Measurements from ENCODE around the gene SUMF2.
"Not testable (repeated sequence)": the region's sequence is repeated elsewhere in the genome, so short reads cannot be mapped to it uniquely, and the experiment has no call there.

SUMF2 gene

DNA sequence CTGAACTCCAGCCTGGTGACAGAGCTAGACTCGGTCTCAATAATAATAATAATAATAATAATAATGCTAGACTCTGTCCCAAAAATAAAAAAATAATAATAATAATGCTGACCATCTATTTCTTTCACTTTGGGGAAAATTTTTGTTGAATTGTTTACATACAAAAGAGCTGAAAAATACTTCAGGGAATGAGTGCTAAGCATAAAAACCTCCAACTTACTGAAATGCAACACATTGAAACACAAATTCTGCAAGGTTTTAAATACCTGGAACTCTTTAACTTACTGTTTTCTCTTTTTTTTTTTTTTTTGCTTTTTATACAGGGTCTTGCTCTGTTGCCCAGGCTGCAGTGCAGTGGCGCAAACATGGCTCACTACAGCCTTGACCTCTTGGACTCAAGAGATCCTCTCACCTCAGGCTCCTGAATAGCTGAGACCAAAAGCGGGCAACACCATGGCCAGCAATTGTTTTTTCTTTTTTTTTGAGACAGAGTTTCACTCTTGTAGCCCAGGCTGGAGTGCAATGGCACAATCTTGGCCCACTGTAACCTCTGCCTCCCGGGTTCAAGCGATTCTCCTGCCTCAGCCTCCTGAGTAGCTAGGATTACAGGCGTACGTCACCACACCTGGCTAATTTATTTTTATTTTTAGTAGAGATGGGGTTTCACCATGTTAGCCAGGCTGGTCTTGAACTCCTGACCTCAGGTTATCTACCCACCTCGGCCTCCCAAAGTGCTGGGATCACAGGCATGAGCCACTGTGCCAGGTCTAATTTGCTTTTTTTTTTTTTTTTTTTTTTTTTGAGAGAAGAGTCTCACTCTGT, 34.3 kb downstream of the SUMF2 start:
- not testable (repeated sequence) for H3K27me3 Mint-ChIP-seq; H3K4me3 Mint-ChIP-seq; DNase-seq (ENCODE audit: low spot score in 2 of 2); ATAC-seq (replicated peaks; ENCODE audit: extremely low read depth, poor library complexity, severe bottlenecking); H3K9me3 Mint-ChIP-seq; H3K27ac Mint-ChIP-seq (ENCODE audit: low read depth); H3K4me1 Mint-ChIP-seq
- H3K36me3 Mint-ChIP-seq (ENCODE audit: insufficient read depth) = peaks cover 45% of the 10 kb centered on the region

GRCh38 chr7:56099653-56100052, 35.6 kb downstream of the SUMF2 start:
- no peaks in the 10 kb centered on the region for H3K9me3 Mint-ChIP-seq
- peaks cover 5% of the 10 kb centered on the region for H3K4me1 Mint-ChIP-seq
- H3K36me3 Mint-ChIP-seq (ENCODE audit: insufficient read depth) = peaks cover 50% of the 10 kb centered on the region
- no peak overlapping the region for H3K4me3 Mint-ChIP-seq
- no peak overlapping the region for H3K27ac Mint-ChIP-seq (ENCODE audit: low read depth)
- ATAC-seq (replicated peaks; ENCODE audit: extremely low read depth, poor library complexity, severe bottlenecking) (no peak), DNase-seq (ENCODE audit: low spot score in 2 of 2) (no peak)
- no peaks in the 10 kb centered on the region for H3K27me3 Mint-ChIP-seq

GRCh38 chr7:56104138-56104537, 40.1 kb downstream of the SUMF2 start:
- Mint-ChIP-seq H3K36me3 (ENCODE audit: insufficient read depth) (peaks cover 56% of the 10 kb centered on the region), H3K4me3 (peak overlapping the region; percentile 14), H3K4me1 (peaks cover 27% of the 10 kb centered on the region)
- not testable (repeated sequence) for ATAC-seq (replicated peaks; ENCODE audit: extremely low read depth, poor library complexity, severe bottlenecking); DNase-seq (ENCODE audit: low spot score in 2 of 2); H3K27me3 Mint-ChIP-seq; H3K27ac Mint-ChIP-seq (ENCODE audit: low read depth); H3K9me3 Mint-ChIP-seq

DNA sequence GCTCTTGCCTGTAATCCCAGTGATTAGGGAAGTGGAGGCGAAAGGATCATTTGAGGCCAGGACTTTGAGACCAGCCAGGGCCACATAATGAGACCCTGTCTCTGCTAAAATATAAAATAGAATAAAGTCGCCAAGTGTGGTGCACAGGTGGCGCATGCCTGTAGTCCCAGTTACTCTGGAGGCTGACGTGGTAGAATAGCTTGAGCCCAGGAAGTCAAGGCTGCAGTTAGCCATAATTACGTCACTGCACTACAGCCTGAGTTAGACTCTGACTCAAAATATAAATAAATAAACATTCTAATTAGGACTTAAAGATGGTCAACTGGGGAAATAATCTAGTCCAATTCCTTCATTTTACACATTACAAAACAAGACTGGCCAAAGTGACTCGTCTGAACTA, 41.4 kb downstream of the SUMF2 start:
- Mint-ChIP-seq H3K9me3 (no peaks in the 10 kb centered on the region), H3K36me3 (ENCODE audit: insufficient read depth) (peaks cover 42% of the 10 kb centered on the region), H3K4me1 (peaks cover 27% of the 10 kb centered on the region), H3K27ac (ENCODE audit: low read depth) (peak overlapping the region; percentile 98), H3K27me3 (no peaks in the 10 kb centered on the region), H3K4me3 (peak overlapping the region; percentile 99)
- ATAC-seq (replicated peaks; ENCODE audit: extremely low read depth, poor library complexity, severe bottlenecking) (peak; percentile 34), DNase-seq (ENCODE audit: low spot score in 2 of 2) (no peak)

DNA sequence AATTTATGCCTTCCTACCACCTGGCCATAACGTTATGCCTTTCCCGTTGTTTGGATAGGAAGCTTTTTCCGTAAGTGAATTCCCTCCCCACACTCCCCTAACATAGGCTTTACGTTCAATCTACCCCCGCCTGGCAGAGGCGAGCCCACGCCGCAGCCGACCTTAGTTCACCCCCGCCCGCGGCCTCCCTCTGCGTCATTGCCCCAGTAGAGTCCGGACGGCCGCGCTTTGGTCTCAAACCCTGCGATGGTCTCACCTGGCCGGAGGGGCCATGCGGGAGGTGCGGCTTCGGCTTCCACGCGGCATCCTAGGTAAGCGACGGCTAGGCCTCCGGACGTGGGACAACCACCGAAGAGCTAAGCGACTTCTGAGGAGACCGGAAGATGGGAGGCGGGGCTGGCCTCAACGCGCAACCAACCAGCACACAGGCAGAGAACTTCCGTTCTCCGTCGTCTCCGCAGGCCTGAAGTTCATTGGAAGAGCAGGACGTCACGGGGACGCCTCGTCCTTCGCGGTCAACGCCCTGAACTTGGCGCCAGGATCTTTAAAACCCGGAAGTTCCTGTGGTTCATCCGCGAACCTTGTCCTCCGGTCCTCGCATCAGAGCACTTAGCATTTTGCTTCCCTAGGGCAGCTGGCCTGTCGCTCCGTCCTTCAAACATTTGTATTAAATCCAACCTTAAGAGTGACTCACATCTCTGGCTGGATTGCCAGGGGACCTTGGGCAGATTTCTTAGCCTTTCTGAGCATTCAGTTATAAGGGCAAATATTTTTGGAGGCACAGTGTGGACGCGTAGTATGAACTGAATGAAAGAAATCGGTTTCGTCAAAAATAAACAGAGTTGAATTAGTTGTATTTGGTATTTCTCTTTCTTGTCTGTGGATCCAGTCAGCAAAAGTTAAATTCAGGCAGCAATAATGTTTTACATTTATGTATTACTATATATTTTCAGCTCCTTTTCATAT, 42.3 kb downstream of the SUMF2 start, which contains the start of gene CHCHD2:
TSS of gene CHCHD2 (minus strand) at position 369 of the 966 bp plus-strand sequence. CDS start at position 306, 63 bp downstream.
- peaks cover 33% of the 10 kb centered on the region for H3K36me3 Mint-ChIP-seq (ENCODE audit: insufficient read depth)
- H3K27ac Mint-ChIP-seq (ENCODE audit: low read depth) = peak within 1 kb of the TSS; percentile 98
- H3K27me3 Mint-ChIP-seq = no peaks in the 10 kb centered on the region
- ATAC-seq (replicated peaks; ENCODE audit: extremely low read depth, poor library complexity, severe bottlenecking) = peak; percentile 96
- no peaks in the 10 kb centered on the region for H3K9me3 Mint-ChIP-seq
- peaks cover 27% of the 10 kb centered on the region for H3K4me1 Mint-ChIP-seq
- peak; percentile 79 to 90 for DNase-seq (ENCODE audit: low spot score in 2 of 2)
- peak within 1 kb of the TSS; percentile 99 for H3K4me3 Mint-ChIP-seq

DNA sequence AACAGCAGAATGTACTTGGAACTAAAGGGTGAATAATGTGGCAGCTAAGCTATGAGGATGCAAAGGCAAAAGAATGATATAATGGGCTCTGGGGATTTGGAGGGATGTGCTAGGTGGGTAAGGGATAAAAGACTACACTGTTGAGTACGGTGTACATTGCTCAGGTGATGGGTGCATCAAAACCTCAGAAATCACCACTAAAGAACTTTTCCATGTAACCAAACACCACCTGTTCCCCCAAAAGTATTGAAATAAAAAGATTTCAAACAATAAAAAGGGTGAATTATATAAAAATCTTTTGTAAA, 43.8 kb downstream of the SUMF2 start:
- no peak for DNase-seq (ENCODE audit: low spot score in 2 of 2)
- Mint-ChIP-seq H3K9me3 (no peaks in the 10 kb centered on the region), H3K27ac (ENCODE audit: low read depth) (peak overlapping the region; percentile 98), H3K4me1 (peaks cover 27% of the 10 kb centered on the region), H3K27me3 (no peaks in the 10 kb centered on the region), H3K36me3 (ENCODE audit: insufficient read depth) (peaks cover 23% of the 10 kb centered on the region), H3K4me3 (no peak overlapping the region)
- ATAC-seq (replicated peaks; ENCODE audit: extremely low read depth, poor library complexity, severe bottlenecking) = no peak

DNA sequence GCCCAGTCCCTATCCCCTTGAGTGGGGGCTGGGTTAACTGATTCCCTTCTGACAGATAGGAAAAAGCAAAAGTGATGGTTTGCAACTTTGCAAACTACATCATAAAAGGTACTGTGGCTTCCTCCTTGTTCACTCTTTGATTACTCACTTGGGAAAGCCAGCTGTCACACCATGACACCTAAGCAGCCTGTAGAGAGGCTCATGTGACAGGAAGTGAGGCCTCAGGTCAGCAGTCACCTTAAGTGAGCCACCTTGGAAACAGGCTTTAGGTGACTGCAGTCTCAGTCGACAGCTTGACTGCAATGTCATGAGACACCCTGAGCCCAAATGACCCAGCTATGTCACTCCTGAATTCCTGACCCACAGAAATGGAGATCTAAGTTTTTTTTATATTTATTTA, 46.5 kb downstream of the SUMF2 start:
- no peak overlapping the region for H3K27ac Mint-ChIP-seq (ENCODE audit: low read depth)
- H3K4me3 Mint-ChIP-seq = no peak overlapping the region
- ATAC-seq (replicated peaks; ENCODE audit: extremely low read depth, poor library complexity, severe bottlenecking) (no peak), DNase-seq (ENCODE audit: low spot score in 2 of 2) (no peak)
- peaks cover 10% of the 10 kb centered on the region for H3K36me3 Mint-ChIP-seq (ENCODE audit: insufficient read depth)
- H3K9me3 Mint-ChIP-seq = no peaks in the 10 kb centered on the region
- no peaks in the 10 kb centered on the region for H3K27me3 Mint-ChIP-seq
- peaks cover 17% of the 10 kb centered on the region for H3K4me1 Mint-ChIP-seq

DNA sequence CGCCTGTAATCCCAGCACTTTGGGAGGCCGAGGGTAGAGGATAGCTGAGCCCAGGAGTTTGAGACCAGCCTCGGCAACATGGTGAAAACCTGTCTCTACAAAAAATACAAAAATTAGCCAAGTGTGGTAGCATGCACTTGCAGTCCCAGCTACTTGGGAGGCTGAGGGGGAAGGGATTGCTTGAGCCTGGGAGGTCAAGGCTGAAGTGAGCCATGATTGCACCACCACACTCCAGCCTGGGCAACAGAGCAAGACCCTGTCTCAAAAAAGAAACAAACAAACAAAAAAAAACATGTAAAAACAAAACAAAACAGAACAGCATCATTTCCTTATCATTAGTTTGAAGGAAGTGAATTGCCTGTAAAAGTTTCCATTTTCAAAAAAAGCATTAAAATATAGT, 48.2 kb downstream of the SUMF2 start:
- H3K27ac Mint-ChIP-seq (ENCODE audit: low read depth); H3K4me3 Mint-ChIP-seq; DNase-seq (ENCODE audit: low spot score in 2 of 2); ATAC-seq (replicated peaks; ENCODE audit: extremely low read depth, poor library complexity, severe bottlenecking); H3K4me1 Mint-ChIP-seq; H3K9me3 Mint-ChIP-seq; H3K36me3 Mint-ChIP-seq (ENCODE audit: insufficient read depth): not testable (repeated sequence)
- H3K27me3 Mint-ChIP-seq = peaks cover 11% of the 10 kb centered on the region

DNA sequence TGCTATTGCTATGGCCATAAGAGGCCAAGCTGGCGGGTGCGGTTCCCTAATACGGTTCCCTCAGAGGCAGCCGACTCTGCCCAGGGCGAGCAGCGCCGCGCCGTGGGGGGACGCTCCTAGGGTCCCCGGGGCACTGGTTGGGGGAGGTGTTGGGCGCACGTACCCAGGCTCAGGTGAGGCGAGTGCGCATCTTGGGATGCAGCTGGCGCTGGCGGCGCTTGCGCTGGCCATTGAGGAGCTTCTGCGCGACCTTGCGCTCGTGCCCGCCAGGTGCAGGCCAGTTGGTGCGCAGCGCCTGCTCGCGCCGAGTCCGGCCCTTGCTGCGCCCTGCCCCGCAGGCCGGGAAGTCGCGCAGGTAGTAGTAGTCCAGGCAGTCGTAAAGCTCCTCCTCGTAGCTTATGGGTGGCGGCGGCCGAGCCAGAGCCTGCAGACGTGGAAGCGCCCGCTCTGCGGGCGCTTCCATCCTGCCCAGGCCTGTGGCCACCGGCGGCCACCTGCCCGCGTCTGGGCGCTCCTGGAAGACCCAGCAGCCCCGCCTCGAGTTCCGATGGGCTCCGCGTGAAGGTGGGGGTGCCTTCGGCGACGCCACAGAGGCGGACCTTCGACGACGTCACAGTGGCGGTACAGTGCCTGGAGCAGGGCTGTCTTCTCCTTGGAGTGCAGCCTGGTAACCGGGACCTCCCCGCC, 51.9 kb downstream of the SUMF2 start, which contains the start of gene NUPR2:
TSS of gene NUPR2 (minus strand) at position 566 of the 687 bp plus-strand sequence. CDS start at position 463, 103 bp downstream.
- Mint-ChIP-seq H3K27me3 (peaks cover 26% of the 10 kb centered on the region), H3K27ac (ENCODE audit: low read depth) (no peak within 1 kb of the TSS), H3K4me3 (no peak within 1 kb of the TSS), H3K4me1 (no peaks in the 10 kb centered on the region), H3K9me3 (no peaks in the 10 kb centered on the region), H3K36me3 (ENCODE audit: insufficient read depth) (no peaks in the 10 kb centered on the region)
- DNase-seq (ENCODE audit: low spot score in 2 of 2) (no peak), ATAC-seq (replicated peaks; ENCODE audit: extremely low read depth, poor library complexity, severe bottlenecking) (no peak)

DNA sequence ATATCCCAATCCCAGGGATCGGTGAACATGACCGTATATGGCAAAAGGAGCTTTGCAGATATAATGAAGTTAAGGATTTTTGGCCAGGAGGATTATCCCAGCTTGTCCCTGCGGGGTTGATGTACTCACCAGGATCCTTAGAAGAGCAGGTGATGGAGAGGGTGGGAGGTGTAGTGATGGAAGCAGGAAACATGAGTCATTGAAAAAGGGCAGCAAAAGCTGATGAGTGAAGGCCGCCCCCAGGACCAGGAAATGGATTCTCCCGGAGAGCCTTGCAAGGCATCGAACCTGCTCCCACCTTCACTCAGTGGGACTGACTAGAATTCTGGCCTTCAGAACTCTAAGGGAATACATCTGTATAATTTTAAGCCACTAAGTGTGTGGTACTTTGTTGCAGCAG, 57.4 kb downstream of the SUMF2 start:
- Mint-ChIP-seq H3K4me3 (no peak overlapping the region), H3K9me3 (no peaks in the 10 kb centered on the region), H3K27me3 (peaks cover 22% of the 10 kb centered on the region), H3K36me3 (ENCODE audit: insufficient read depth) (no peaks in the 10 kb centered on the region), H3K27ac (ENCODE audit: low read depth) (no peak overlapping the region), H3K4me1 (no peaks in the 10 kb centered on the region)
- no peak for ATAC-seq (replicated peaks; ENCODE audit: extremely low read depth, poor library complexity, severe bottlenecking)
- DNase-seq (ENCODE audit: low spot score in 2 of 2) = no peak

- H3K4me3 Mint-ChIP-seq = no peak overlapping the region
- no peaks in the 10 kb centered on the region for H3K9me3 Mint-ChIP-seq
- H3K4me1 Mint-ChIP-seq = no peaks in the 10 kb centered on the region
- H3K27me3 Mint-ChIP-seq = peaks cover 10% of the 10 kb centered on the region
- no peaks in the 10 kb centered on the region for H3K36me3 Mint-ChIP-seq (ENCODE audit: insufficient read depth)
- DNase-seq (ENCODE audit: low spot score in 2 of 2) (no peak), ATAC-seq (replicated peaks; ENCODE audit: extremely low read depth, poor library complexity, severe bottlenecking) (no peak)
- no peak overlapping the region for H3K27ac Mint-ChIP-seq (ENCODE audit: low read depth)
These were observed 60.9 kb downstream of the SUMF2 start for GRCh38 chr7:56124981-56125380.

GRCh38 chr7:56125831-56126230, 61.7 kb downstream of the SUMF2 start:
- H3K4me1 Mint-ChIP-seq = no peaks in the 10 kb centered on the region
- H3K27me3 Mint-ChIP-seq = peaks cover 10% of the 10 kb centered on the region
- no peak overlapping the region for H3K4me3 Mint-ChIP-seq
- ATAC-seq (replicated peaks; ENCODE audit: extremely low read depth, poor library complexity, severe bottlenecking) = no peak
- H3K9me3 Mint-ChIP-seq = no peaks in the 10 kb centered on the region
- no peak for DNase-seq (ENCODE audit: low spot score in 2 of 2)
- no peak overlapping the region for H3K27ac Mint-ChIP-seq (ENCODE audit: low read depth)
- H3K36me3 Mint-ChIP-seq (ENCODE audit: insufficient read depth) = no peaks in the 10 kb centered on the region

Data from central memory CD8-positive, alpha-beta T cell (primary cell).